IMR-90 (cell line): ENCODE data around the gene MSL3. TPM values are rescaled to one million over a fixed set of nuclear protein-coding genes. Genes with fewer than 3 reads are reported as not detected.

Experiments used
- polyA plus RNA-seq, 3 experiments: library from polyadenylated mRNA; depleted of rRNA; stranded (reverse); fragments of >200 nt; gene quantifications; 2 replicates each; pipeline ENCODE4 v1.2.3, GENCODE V29; 2012; ENCODE audit warnings: low replicate concordance in 1 of 3
- total RNA-seq: library from RNA; depleted of rRNA; stranded (reverse); fragments of >200 nt; gene quantifications from 2 replicates; pipeline ENCODE4 v1.2.3, GENCODE V29; 2012; rRNA removed

Gene MSL3
- total and polyA plus RNA-seq, 2 of the 4 experiments (the other 2 are of a cell fraction), result 19.6 to 21.3 TPM

Other genes with a start within 250 kb of the MSL3 start
- 1.1 and 1.8 TPM in 2 replicates for gene ARHGAP6, start 92.3 kb upstream of the MSL3 start, total RNA-seq
- 1.1 and 1.4 TPM in 2 replicates for gene ARHGAP6, start 92.3 kb upstream of the MSL3 start, polyA plus RNA-seq (2012; rRNA removed)